ENCODE data around the gene HBG1. TPM values are rescaled to one million over a fixed set of nuclear protein-coding genes. Genes with fewer than 3 reads are reported as not detected.

Gene HBG1
- total and polyA plus RNA-seq, 2 of the 8 experiments (the other 6 are each of a cell fraction or from before 2014, with no cell fraction given) = 0.26 TPM; not detected in 1

DNA sequence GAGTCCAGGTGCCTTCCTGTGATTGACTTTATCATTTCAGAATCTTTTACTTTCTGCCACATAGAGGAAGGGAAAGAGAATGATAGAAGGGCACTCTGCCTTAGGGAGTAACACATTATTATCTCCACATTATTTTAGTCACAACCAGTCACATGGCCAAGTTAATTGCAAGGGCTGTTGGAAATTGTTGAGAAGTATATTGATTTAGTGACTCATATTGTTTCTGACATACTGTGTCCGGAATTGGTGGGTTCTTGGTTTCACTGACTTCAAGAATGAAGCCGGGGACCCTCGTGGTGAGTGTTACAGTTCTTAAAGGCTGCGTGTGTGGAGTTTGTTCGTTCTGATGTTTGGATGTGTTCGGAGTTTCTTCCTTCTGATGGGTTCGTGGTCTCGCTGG lies 43.4 kb upstream of the HBG1 start:
- H2AK5ac ChIP-seq (ENCODE audit: low read depth, low read length) = no peak overlapping the region

More for the DNA sequence above, 43.4 kb upstream of the HBG1 start:
- 88% methylated on average over 8 of the region's 8 CpGs; no CpG with 5 or more reads in 1 of the 2 experiments for WGBS, 2 experiments (ENCODE audit: extremely low coverage in 1 of 2, insufficient coverage in 1 of 2, insufficient read length in 1 of 2, insufficient replicate concordance in 2 of 2, low coverage in 1 of 2, low lambda C conversion rate in 2 of 2, missing lambda C conversion rate in 1 of 2)
- no peak overlapping the region for H2AFZ ChIP-seq (ENCODE audit: low read length)
- no peaks in the 10 kb centered on the region for H3K23me2 ChIP-seq (ENCODE audit: low read depth, low read length)
- H4K20me1 ChIP-seq (replicated peaks in 1 of 2; ENCODE audit: control insufficient read depth in 1 of 2, insufficient read depth in 2 of 2, low read length in 2 of 2) = no peaks in the 10 kb centered on the region
- no peaks in the 10 kb centered on the region for H3K27me3 ChIP-seq (replicated peaks in 1 of 4; ENCODE audit: control insufficient read depth in 3 of 4, extremely low read depth in 1 of 4, insufficient read depth in 3 of 4, low read length in 3 of 4)
- H4K8ac ChIP-seq (ENCODE audit: extremely low read depth, insufficient read depth, low read length) = no peak overlapping the region
- H3K79me2 ChIP-seq (ENCODE audit: control insufficient read depth in 1 of 2, insufficient read depth in 2 of 2, low read length in 2 of 2) = no peaks in the 10 kb centered on the region
- H3K4me2 ChIP-seq (ENCODE audit: insufficient read depth in 1 of 2, low read depth in 2 of 2, low read length in 2 of 2) = no peak overlapping the region
- TF ChIP-seq SP2 (IDR thresholded peaks at IDR 0.05; ENCODE audit: low read length) = no peak
- TF ChIP-seq TCF12 (IDR thresholded peaks at IDR 0.05; ENCODE audit: low read depth, low read length) = no peak
- TF ChIP-seq, protein P1, sequence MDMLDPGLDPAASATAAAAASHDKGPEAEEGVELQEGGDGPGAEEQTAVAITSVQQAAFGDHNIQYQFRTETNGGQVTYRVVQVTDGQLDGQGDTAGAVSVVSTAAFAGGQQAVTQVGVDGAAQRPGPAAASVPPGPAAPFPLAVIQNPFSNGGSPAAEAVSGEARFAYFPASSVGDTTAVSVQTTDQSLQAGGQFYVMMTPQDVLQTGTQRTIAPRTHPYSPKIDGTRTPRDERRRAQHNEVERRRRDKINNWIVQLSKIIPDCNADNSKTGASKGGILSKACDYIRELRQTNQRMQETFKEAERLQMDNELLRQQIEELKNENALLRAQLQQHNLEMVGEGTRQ (IDR thresholded peaks at IDR 0.05; ENCODE audit: low read length) = no peak
- TF ChIP-seq CBX8 (IDR thresholded peaks at IDR 0.05; ENCODE audit: borderline replicate concordance, low read depth, low read length) = no peak
- no peak for TF ChIP-seq BRCA1 (IDR thresholded peaks at IDR 0.05; ENCODE audit: low read depth, low read length)
- TF ChIP-seq KDM4A (IDR thresholded peaks at IDR 0.05; ENCODE audit: low read depth, low read length, severe bottlenecking) = no peak
- no peak for TF ChIP-seq CBX5 (IDR thresholded peaks at IDR 0.05; ENCODE audit: low read depth, low read length)
- no peak for TF ChIP-seq CTBP2 (IDR thresholded peaks at IDR 0.05; ENCODE audit: borderline replicate concordance, insufficient read depth, insufficient read length, low read length)
- no peak for TF ChIP-seq YY1 (IDR thresholded peaks at IDR 0.05; ENCODE audit: low read depth, low read length)
- TF ChIP-seq JUND (IDR thresholded peaks at IDR 0.05; ENCODE audit: low read length) = no peak
- no peaks in the 10 kb centered on the region for H3K4me1 ChIP-seq (replicated peaks in 1 of 4; ENCODE audit: control insufficient read depth in 3 of 4, insufficient read depth in 4 of 4, low read length in 3 of 4)
- POLR2A ChIA-PET (ENCODE audit: partially characterized antibody) = no interaction called here
- H3K9ac ChIP-seq (replicated peaks in 1 of 4; ENCODE audit: extremely low read depth in 1 of 4, low read depth in 3 of 4, low read length in 3 of 4) = no peak overlapping the region
- FAIRE-seq = no peak
- H4K91ac ChIP-seq (replicated peaks; ENCODE audit: insufficient read length, low read length) = no peak overlapping the region
- H3K56ac ChIP-seq (replicated peaks; ENCODE audit: insufficient read length, low read depth, low read length) = no peak overlapping the region
- no peak overlapping the region for H3K14ac ChIP-seq (ENCODE audit: insufficient read length)
- no peak overlapping the region for H4K5ac ChIP-seq (ENCODE audit: insufficient read length, low read depth, low read length)
- no peak overlapping the region for H2BK20ac ChIP-seq (ENCODE audit: low read length)
- H3K36me3 ChIP-seq (ENCODE audit: control insufficient read depth in 2 of 4, insufficient read depth in 4 of 4, low read length in 3 of 4) = no peaks in the 10 kb centered on the region
- H2BK15ac ChIP-seq (ENCODE audit: low read length) = no peak overlapping the region
- H2BK120ac ChIP-seq (replicated peaks; ENCODE audit: low read depth, low read length) = no peak overlapping the region
- H3K18ac ChIP-seq (ENCODE audit: extremely low read depth, low read length) = no peak overlapping the region
- no peaks in the 10 kb centered on the region for H3K79me1 ChIP-seq (ENCODE audit: low read depth, low read length)
- H3K27ac ChIP-seq (ENCODE audit: low read depth, low read length) = no peak overlapping the region
- CTCF ChIA-PET (ENCODE audit: partially characterized antibody) = interaction anchor here (0.8 to 2.3 kb wide), 3 partner anchors 78 to 169 kb away, joined by 4 to 9 read pairs (median 5); no protein-coding TSS in a partner anchor
- H3K4me3 ChIP-seq (ENCODE audit: extremely low read depth in 1 of 4, insufficient read depth in 2 of 4, low read depth in 3 of 4, low read length in 4 of 4) = no peak overlapping the region
- no peaks in the 10 kb centered on the region; a peak in 1 of 4 replicates for H3K9me3 ChIP-seq (ENCODE audit: insufficient read depth in 2 of 2, low read depth in 1 of 2, low read length in 1 of 2)
- H3K23ac ChIP-seq (ENCODE audit: insufficient read length) = no peak overlapping the region
- no peak for DNase-seq (ENCODE audit: low read depth in 1 of 2, low spot score in 2 of 2)
- no peak overlapping the region for H3K4ac ChIP-seq (replicated peaks; ENCODE audit: insufficient read length, low read depth, low read length)
- H2BK5ac ChIP-seq (ENCODE audit: low read depth, low read length) = no peak overlapping the region
- H2BK12ac ChIP-seq (ENCODE audit: low read depth, low read length) = no peak overlapping the region

Data from H1 (cell line).